HCT116 (cell line): ENCODE results near the gene SHH. TPM values are rescaled to one million over a fixed set of nuclear protein-coding genes. Genes with fewer than 3 reads are reported as not detected.

Source experiments
- ATAC-seq: fragments of 200-7000 bp; cut with Tn5 transposase; 2 replicates; pipeline ENCODE4 v1.9.1; 2020; ENCODE audit warnings: mild to moderate bottlenecking, moderate library complexity
- BruUV-seq: library from RNA; stranded (reverse); fragments of 400-500 nt; replicated peaks from 2 replicates; lab custom pipeline; 2021; lab: Mats Ljungman, UMichigan
- CTCF ChIA-PET: fragments of 300-600 bp; sonication (Branson Sonifier 250); formaldehyde crosslinking; loops from one replicate; lab custom pipeline; 2021; ENCODE audit warnings: antibody characterized with exemption; lab: Charles Lee
- POLR2A ChIA-PET: fragments of 300-600, 350-600 bp; sonication (Branson Sonifier 250); formaldehyde crosslinking; loops from one replicate; lab custom pipeline; 2021; ENCODE audit warnings: antibody characterized with exemption; lab: Charles Lee
- RAD21 ChIA-PET, 2 experiments: fragments of 300-600 bp; sonication (Branson Sonifier 250); formaldehyde crosslinking; loops; one replicate each; lab custom pipeline; 2023; ENCODE audit warnings: low total read pairs in 2 of 2; ENCODE audit not compliant: uncharacterized antibody in 2 of 2, unreplicated experiment in 2 of 2, low non-redundant PET in 1 of 2; lab: Charles Lee
- DNase-seq: peaks from one replicate; pipeline ENCODE4 v3.0.0-alpha.2; 2010; ENCODE audit warnings: low read depth, low spot score
- H2AFZ ChIP-seq: fragments of 200-600 bp; shearing (Covaris generic), sonication (generic); 2 replicates; pipeline ENCODE4 v1.6.1; 2017; ENCODE audit warnings: low read depth, mixed run types, mixed read lengths, antibody characterized with exemption, low read length; ENCODE audit not compliant: poor library complexity, severe bottlenecking
- H3K27ac ChIP-seq: 2 replicates; pipeline ENCODE4 v1.5.1; 2012; ENCODE audit warnings: low read depth, low read length
- H3K27me3 ChIP-seq: fragments of 200-600 bp; sonication (generic); 2 replicates; pipeline ENCODE4 v1.6.1; 2016; ENCODE audit warnings: mixed run types, low read length, mixed read lengths; ENCODE audit not compliant: insufficient read depth
- H3K36me3 ChIP-seq, 2 experiments: fragments of 200-500 bp in 1 of 2; fragments of 200-600 bp in 1 of 2; sonication (Bioruptor generic) in 1 of 2; sonication (generic) in 1 of 2; 2 replicates each; pipeline versions ENCODE4 v1.5.1 to v1.6.1; 2014 to 2016; ENCODE audit warnings: low read length in 2 of 2, inconsistent platforms in 1 of 2, mixed read lengths in 1 of 2, mixed run types in 1 of 2; ENCODE audit not compliant: insufficient read depth in 2 of 2, control insufficient read depth in 1 of 2
- H3K4me1 ChIP-seq, 2 experiments: fragments of 200-600 bp in 1 of 2; sonication (generic) in 1 of 2; 2 replicates each; pipeline versions ENCODE4 v1.5.1 to v1.6.1; 2012 to 2017; ENCODE audit warnings: low read length in 2 of 2, inconsistent platforms in 1 of 2, mild to moderate bottlenecking in 1 of 2, mixed read lengths in 1 of 2, mixed run types in 1 of 2, moderate library complexity in 1 of 2; ENCODE audit not compliant: insufficient read depth in 2 of 2, control insufficient read depth in 1 of 2
- H3K4me2 ChIP-seq: fragments of 200-600 bp; sonication (generic); 2 replicates; pipeline ENCODE4 v1.6.1; 2017; ENCODE audit warnings: mixed run types, low read length, mixed read lengths
- H3K4me3 ChIP-seq, 2 experiments: fragments of 200-600 bp in 1 of 2; sonication (generic) in 1 of 2; replicated peaks in 1 of 2; 2 replicates each; pipeline ENCODE4 v1.5.1; 2011 to 2016; ENCODE audit warnings: low read length in 2 of 2, control low read depth in 1 of 2, low read depth in 1 of 2, mild to moderate bottlenecking in 1 of 2, mixed read lengths in 1 of 2, mixed run types in 1 of 2
- H3K79me2 ChIP-seq: fragments of 200-600 bp; sonication (generic); 2 replicates; pipeline ENCODE4 v1.6.1; 2017; ENCODE audit warnings: mild to moderate bottlenecking, mixed run types, low read length, moderate library complexity, mixed read lengths; ENCODE audit not compliant: insufficient read depth
- H3K9ac ChIP-seq: fragments of 200-600 bp; sonication (generic); 2 replicates; pipeline ENCODE4 v1.6.1; 2016; ENCODE audit warnings: low read length, mixed read lengths
- H3K9me2 ChIP-seq: fragments of 200-600 bp; sonication (generic), shearing (Covaris generic); 2 replicates; pipeline ENCODE4 v1.6.1; 2017; ENCODE audit warnings: mixed run types, mild to moderate bottlenecking, moderate library complexity; ENCODE audit not compliant: insufficient read depth
- H3K9me3 ChIP-seq, 2 experiments: fragments of 200-500 bp in 1 of 2; fragments of 200-600 bp in 1 of 2; sonication (Bioruptor generic) in 1 of 2; sonication (generic) in 1 of 2; 2 replicates each; pipeline ENCODE4 v1.6.1; 2014 to 2017; ENCODE audit warnings: low read length in 2 of 2, mixed read lengths in 2 of 2, inconsistent platforms in 1 of 2, low read depth in 1 of 2, mild to moderate bottlenecking in 1 of 2, mixed run types in 1 of 2, moderate library complexity in 1 of 2; ENCODE audit not compliant: control insufficient read depth in 1 of 2, insufficient read depth in 1 of 2
- H4K20me1 ChIP-seq: fragments of 200-600 bp; sonication (generic), shearing (Covaris generic); 2 replicates; pipeline ENCODE4 v1.6.1; 2017; ENCODE audit warnings: mixed run types, mild to moderate bottlenecking, moderate library complexity; ENCODE audit not compliant: insufficient read depth
- CBX3 ChIP-seq: IDR thresholded peaks from 2 replicates; pipeline ENCODE4 v1.6.1; 2012; ENCODE audit warnings: low read depth
- EGR1 ChIP-seq: IDR thresholded peaks from 2 replicates; pipeline ENCODE4 v1.6.1; 2012; ENCODE audit warnings: low read depth
- EZH2 ChIP-seq: fragments of 200-600 bp; sonication (generic); IDR thresholded peaks from 2 replicates; pipeline ENCODE4 v1.6.1; 2017; ENCODE audit warnings: antibody characterized with exemption, mixed run types
- EZH2phosphoT487 ChIP-seq: fragments of 200-600 bp; IDR thresholded peaks from 2 replicates; pipeline ENCODE4 v1.6.1; 2018; ENCODE audit warnings: antibody characterized with exemption, borderline replicate concordance
- FOSL1 ChIP-seq: IDR thresholded peaks from 2 replicates; pipeline ENCODE4 v1.6.1; 2012; ENCODE audit warnings: low read depth
- RAD21 ChIP-seq: IDR thresholded peaks from 2 replicates; pipeline ENCODE4 v1.6.1; 2012; ENCODE audit warnings: low read depth, mild to moderate bottlenecking
- SRF ChIP-seq: IDR thresholded peaks from 2 replicates; pipeline ENCODE4 v1.6.1; 2012; ENCODE audit warnings: low read depth
- YY1 ChIP-seq: IDR thresholded peaks from 2 replicates; pipeline ENCODE4 v1.6.1; 2011; ENCODE audit warnings: low read length, low read depth, moderate library complexity, mild to moderate bottlenecking; ENCODE audit not compliant: insufficient replicate concordance; ENCODE audit errors: extremely low read depth
- ZNF274 ChIP-seq: fragments of 200-500 bp; sonication (Bioruptor generic); IDR thresholded peaks from 2 replicates; pipeline ENCODE4 v1.6.1; 2014; ENCODE audit warnings: mild to moderate bottlenecking, low read depth, low read length, inconsistent platforms
- intact Hi-C: fragments of 100-400 bp; cut with micrococcal nuclease; formaldehyde crosslinking; loops from 2 replicates; pipeline ENCODE4 v1.10.0; 2022
- total RNA-seq: library from RNA; stranded (reverse); gene quantifications from one replicate; pipeline ENCODE4 v1.2.1, GENCODE V29; 2021; ENCODE audit not compliant: unreplicated experiment
- TF ChIP-seq, protein P1 (sequence below), 3 experiments: fragments of 200-600 bp in 1 of 3; sonication (generic) in 1 of 3; IDR thresholded peaks in 2 of 3; conservative IDR thresholded peaks in 1 of 3; 2 replicates each; pipeline ENCODE4 v1.5.1; 2012 to 2017; ENCODE audit warnings: low read depth in 2 of 3, low read length in 2 of 3, antibody characterized with exemption in 1 of 3, borderline replicate concordance in 1 of 3, control low read depth in 1 of 3, mild to moderate bottlenecking in 1 of 3, mixed read lengths in 1 of 3, mixed run types in 1 of 3, moderate library complexity in 1 of 3; ENCODE audit not compliant: insufficient read depth in 1 of 3
- TF ChIP-seq, protein P2 (sequence below): IDR thresholded peaks from 2 replicates; pipeline ENCODE4 v1.6.1; 2012

SHH gene
- total RNA-seq, 1 experiment from 2014 or later = 0.32 TPM

GRCh38 chr7:155800301-155800700 lies 12.0 kb downstream of the SHH start:
- Histone ChIP-seq H3K4me2 (no peak overlapping the region), H3K79me2 (no peaks in the 10 kb centered on the region), H3K27ac (no peak overlapping the region), H3K9me2 (no peaks in the 10 kb centered on the region), H2AFZ (no peak overlapping the region), H3K4me3 (no peak overlapping the region), H3K9ac (no peak overlapping the region), H3K9me3 (no peaks in the 10 kb centered on the region), H4K20me1 (no peaks in the 10 kb centered on the region), H3K36me3 (no peaks in the 10 kb centered on the region), H3K4me1 (peaks cover 5 to 19% of the 10 kb centered on the region in 2 experiments; a peak in 3 of 4 replicates), H3K27me3 (no peaks in the 10 kb centered on the region)
- ChIA-PET POLR2A (no interaction called here), RAD21 (no interaction called here), CTCF (no interaction called here)
- TF ChIP-seq SRF (no peak), ZNF274 (no peak), EZH2phosphoT487 (no peak), YY1 (no peak), FOSL1 (no peak), CBX3 (no peak), EZH2 (no peak), RAD21 (no peak), EGR1 (no peak)
- TF ChIP-seq, protein P1, sequence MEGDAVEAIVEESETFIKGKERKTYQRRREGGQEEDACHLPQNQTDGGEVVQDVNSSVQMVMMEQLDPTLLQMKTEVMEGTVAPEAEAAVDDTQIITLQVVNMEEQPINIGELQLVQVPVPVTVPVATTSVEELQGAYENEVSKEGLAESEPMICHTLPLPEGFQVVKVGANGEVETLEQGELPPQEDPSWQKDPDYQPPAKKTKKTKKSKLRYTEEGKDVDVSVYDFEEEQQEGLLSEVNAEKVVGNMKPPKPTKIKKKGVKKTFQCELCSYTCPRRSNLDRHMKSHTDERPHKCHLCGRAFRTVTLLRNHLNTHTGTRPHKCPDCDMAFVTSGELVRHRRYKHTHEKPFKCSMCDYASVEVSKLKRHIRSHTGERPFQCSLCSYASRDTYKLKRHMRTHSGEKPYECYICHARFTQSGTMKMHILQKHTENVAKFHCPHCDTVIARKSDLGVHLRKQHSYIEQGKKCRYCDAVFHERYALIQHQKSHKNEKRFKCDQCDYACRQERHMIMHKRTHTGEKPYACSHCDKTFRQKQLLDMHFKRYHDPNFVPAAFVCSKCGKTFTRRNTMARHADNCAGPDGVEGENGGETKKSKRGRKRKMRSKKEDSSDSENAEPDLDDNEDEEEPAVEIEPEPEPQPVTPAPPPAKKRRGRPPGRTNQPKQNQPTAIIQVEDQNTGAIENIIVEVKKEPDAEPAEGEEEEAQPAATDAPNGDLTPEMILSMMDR (IDR thresholded peaks at IDR 0.05 in 2 of 3, conservative IDR thresholded peaks at IDR 0.05 in 1 of 3; ENCODE audit: borderline replicate concordance in 1 of 3, insufficient read depth in 1 of 3, low read depth in 2 of 3, low read length in 2 of 3) = no peak
- TF ChIP-seq, protein P2, sequence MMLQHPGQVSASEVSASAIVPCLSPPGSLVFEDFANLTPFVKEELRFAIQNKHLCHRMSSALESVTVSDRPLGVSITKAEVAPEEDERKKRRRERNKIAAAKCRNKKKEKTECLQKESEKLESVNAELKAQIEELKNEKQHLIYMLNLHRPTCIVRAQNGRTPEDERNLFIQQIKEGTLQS = no peak
- intact Hi-C loops = no loop called here
- no peak for ATAC-seq
- no peak for DNase-seq
- no TSS peak for BruUV-seq
